ENCODE results near the gene SPDYE1. TPM values are rescaled to one million over a fixed set of nuclear protein-coding genes. Genes with fewer than 3 reads are reported as not detected.
A peak's percentile ranks its signal among the peaks of the same experiment; 100 is the strongest.
"Not testable (repeated sequence)": the region's sequence is repeated elsewhere in the genome, so short reads cannot be mapped to it uniquely, and the experiment has no call there.

Gene SPDYE1
- polyA plus RNA-seq, 3 donors: not detected

GRCh38 chr7:44032031-44032430, 34.3 kb downstream of the SPDYE1 start:
- H3K79me2 ChIP-seq (ENCODE audit: insufficient read depth, low read length); H3K4me1 Mint-ChIP-seq: not testable (repeated sequence)
- 100% methylated on average over 1 of the region's 6 CpGs for WGBS (ENCODE audit: insufficient coverage)

GRCh38 chr7:44033971-44034844, 36.5 kb downstream of the SPDYE1 start:
- H3K36me3 Mint-ChIP-seq; H3K4me2 ChIP-seq (replicated peaks; ENCODE audit: extremely low read depth, low read length, poor library complexity, severe bottlenecking); H3K36me3 ChIP-seq (replicated peaks in 1 of 2; ENCODE audit: control insufficient read depth in 1 of 2, insufficient read depth in 2 of 2, low read length in 2 of 2); H3K27ac ChIP-seq (ENCODE audit: low read depth in 1 of 2, low read length in 2 of 2); H4K20me1 ChIP-seq (ENCODE audit: insufficient read depth, low read length); H3K4me1 ChIP-seq (ENCODE audit: control insufficient read depth in 1 of 2, insufficient read depth in 2 of 2, low read length in 2 of 2); H2AFZ ChIP-seq (ENCODE audit: insufficient read depth, low read depth, low read length, poor library complexity, severe bottlenecking); H3K4me3 Mint-ChIP-seq; H3K27me3 ChIP-seq (ENCODE audit: control insufficient read depth in 2 of 2, insufficient read depth in 2 of 2, low read length in 2 of 2); H3K9ac ChIP-seq (ENCODE audit: insufficient read depth, low read length, poor library complexity, severe bottlenecking); H3K4me1 Mint-ChIP-seq; H3K27me3 Mint-ChIP-seq (ENCODE audit: low read depth in 3 of 3); H3K9me3 ChIP-seq (replicated peaks in 1 of 2; ENCODE audit: control insufficient read depth in 1 of 2, insufficient read depth in 1 of 2, low read length in 2 of 2); H3K79me2 ChIP-seq (ENCODE audit: insufficient read depth, low read length); intact Hi-C loops (cut with micrococcal nuclease); H3K4me3 ChIP-seq (replicated peaks in 1 of 3; ENCODE audit: low read depth in 2 of 3, low read length in 3 of 3); DNase-seq; H3K27ac Mint-ChIP-seq; H3K9me3 Mint-ChIP-seq: not testable (repeated sequence)
- 89% methylated on average over 2 of the region's 18 CpGs for WGBS (ENCODE audit: insufficient coverage)

More at GRCh38 chr7:44032031-44032430, 34.3 kb downstream of the SPDYE1 start:
- H3K36me3 ChIP-seq (replicated peaks in 1 of 2; ENCODE audit: control insufficient read depth in 1 of 2, insufficient read depth in 2 of 2, low read length in 2 of 2); H2AFZ ChIP-seq (ENCODE audit: insufficient read depth, low read depth, low read length, poor library complexity, severe bottlenecking); H3K4me3 ChIP-seq (replicated peaks in 1 of 3; ENCODE audit: low read depth in 2 of 3, low read length in 3 of 3); H3K4me1 ChIP-seq (ENCODE audit: control insufficient read depth in 1 of 2, insufficient read depth in 2 of 2, low read length in 2 of 2); H3K36me3 Mint-ChIP-seq; H3K9ac ChIP-seq (ENCODE audit: insufficient read depth, low read length, poor library complexity, severe bottlenecking); intact Hi-C loops (cut with micrococcal nuclease); DNase-seq; H3K4me2 ChIP-seq (replicated peaks; ENCODE audit: extremely low read depth, low read length, poor library complexity, severe bottlenecking); H3K27ac ChIP-seq (ENCODE audit: low read depth in 1 of 2, low read length in 2 of 2); H3K9me3 ChIP-seq (replicated peaks in 1 of 2; ENCODE audit: control insufficient read depth in 1 of 2, insufficient read depth in 1 of 2, low read length in 2 of 2); H3K27ac Mint-ChIP-seq; H3K9me3 Mint-ChIP-seq; H3K4me3 Mint-ChIP-seq; H4K20me1 ChIP-seq (ENCODE audit: insufficient read depth, low read length); H3K27me3 ChIP-seq (ENCODE audit: control insufficient read depth in 2 of 2, insufficient read depth in 2 of 2, low read length in 2 of 2); H3K27me3 Mint-ChIP-seq (ENCODE audit: low read depth in 3 of 3): not testable (repeated sequence)

- H3K27ac ChIP-seq (ENCODE audit: low read depth in 1 of 2, low read length in 2 of 2); H3K27me3 ChIP-seq (ENCODE audit: control insufficient read depth in 2 of 2, insufficient read depth in 2 of 2, low read length in 2 of 2); H3K9me3 ChIP-seq (replicated peaks in 1 of 2; ENCODE audit: control insufficient read depth in 1 of 2, insufficient read depth in 1 of 2, low read length in 2 of 2); H3K4me2 ChIP-seq (replicated peaks; ENCODE audit: extremely low read depth, low read length, poor library complexity, severe bottlenecking); H3K9me3 Mint-ChIP-seq; H3K27me3 Mint-ChIP-seq (ENCODE audit: low read depth in 3 of 3); H3K4me3 Mint-ChIP-seq; H3K4me1 Mint-ChIP-seq; H3K4me3 ChIP-seq (replicated peaks in 1 of 3; ENCODE audit: low read depth in 2 of 3, low read length in 3 of 3); H2AFZ ChIP-seq (ENCODE audit: insufficient read depth, low read depth, low read length, poor library complexity, severe bottlenecking); H3K36me3 Mint-ChIP-seq; H3K36me3 ChIP-seq (replicated peaks in 1 of 2; ENCODE audit: control insufficient read depth in 1 of 2, insufficient read depth in 2 of 2, low read length in 2 of 2); H3K79me2 ChIP-seq (ENCODE audit: insufficient read depth, low read length); intact Hi-C loops (cut with micrococcal nuclease); H4K20me1 ChIP-seq (ENCODE audit: insufficient read depth, low read length); H3K9ac ChIP-seq (ENCODE audit: insufficient read depth, low read length, poor library complexity, severe bottlenecking): not testable (repeated sequence)
- peaks cover 11 to 15% of the 10 kb centered on the region in 2 donors for H3K4me1 ChIP-seq (ENCODE audit: control insufficient read depth in 1 of 2, insufficient read depth in 2 of 2, low read length in 2 of 2)
- peak overlapping the region in 1 of 7 donors; percentile 6 for H3K27ac Mint-ChIP-seq
- no CpG with 5 or more reads among the region's 10 CpGs for WGBS (ENCODE audit: insufficient coverage)
- DNase-seq: peak; percentile 14 to 49 (median 26)
These were observed 38.7 kb downstream of the SPDYE1 start for GRCh38 chr7:44036364-44036763.

GRCh38 chr7:44037951-44038350, 40.3 kb downstream of the SPDYE1 start:
- H3K4me1 ChIP-seq (ENCODE audit: control insufficient read depth in 1 of 2, insufficient read depth in 2 of 2, low read length in 2 of 2): peaks cover 11 to 15% of the 10 kb centered on the region in 2 donors
- H3K4me3 ChIP-seq (replicated peaks in 1 of 3; ENCODE audit: low read depth in 2 of 3, low read length in 3 of 3); H3K9me3 Mint-ChIP-seq; H3K79me2 ChIP-seq (ENCODE audit: insufficient read depth, low read length); H3K4me2 ChIP-seq (replicated peaks; ENCODE audit: extremely low read depth, low read length, poor library complexity, severe bottlenecking); H3K9me3 ChIP-seq (replicated peaks in 1 of 2; ENCODE audit: control insufficient read depth in 1 of 2, insufficient read depth in 1 of 2, low read length in 2 of 2); H4K20me1 ChIP-seq (ENCODE audit: insufficient read depth, low read length); H3K27me3 Mint-ChIP-seq (ENCODE audit: low read depth in 3 of 3); H3K36me3 Mint-ChIP-seq; H3K9ac ChIP-seq (ENCODE audit: insufficient read depth, low read length, poor library complexity, severe bottlenecking); H2AFZ ChIP-seq (ENCODE audit: insufficient read depth, low read depth, low read length, poor library complexity, severe bottlenecking); H3K27me3 ChIP-seq (ENCODE audit: control insufficient read depth in 2 of 2, insufficient read depth in 2 of 2, low read length in 2 of 2); DNase-seq; H3K36me3 ChIP-seq (replicated peaks in 1 of 2; ENCODE audit: control insufficient read depth in 1 of 2, insufficient read depth in 2 of 2, low read length in 2 of 2); H3K27ac Mint-ChIP-seq; H3K4me1 Mint-ChIP-seq; H3K27ac ChIP-seq (ENCODE audit: low read depth in 1 of 2, low read length in 2 of 2); intact Hi-C loops (cut with micrococcal nuclease); H3K4me3 Mint-ChIP-seq: not testable (repeated sequence)
- WGBS (ENCODE audit: insufficient coverage): no CpG with 5 or more reads among the region's 2 CpGs
